Mesenchymal stem cell (in vitro differentiated cells and primary cell): Measurements from ENCODE around the gene C11orf52.

Experiments
- DNase-seq: peaks from one replicate; pipeline ENCODE4 v3.0.0-alpha.2; 2013
- H2AFZ ChIP-seq: one replicate; pipeline ENCODE4 v1.6.1; 2013; ENCODE audit warnings: low read depth, mild to moderate bottlenecking, control low read depth, inconsistent platforms, low read length, moderate library complexity
- H2AK5ac ChIP-seq: 2 replicates; pipeline ENCODE4 v1.6.1; 2013; ENCODE audit warnings: low read length, moderate library complexity, mild to moderate bottlenecking, inconsistent platforms; ENCODE audit not compliant: severe bottlenecking
- H2BK120ac ChIP-seq: one replicate; pipeline ENCODE4 v1.6.1; 2013; ENCODE audit warnings: low read depth, mild to moderate bottlenecking, inconsistent platforms, low read length, moderate library complexity
- H2BK12ac ChIP-seq, 2 experiments: one replicate each; pipeline ENCODE4 v1.6.1; 2013; ENCODE audit warnings: inconsistent platforms in 2 of 2, low read length in 2 of 2, mild to moderate bottlenecking in 2 of 2, moderate library complexity in 2 of 2, control low read depth in 1 of 2
- H2BK15ac ChIP-seq: one replicate; pipeline ENCODE4 v1.6.1; 2013; ENCODE audit warnings: mild to moderate bottlenecking, low read depth, inconsistent platforms; ENCODE audit not compliant: poor library complexity, severe bottlenecking
- H2BK5ac ChIP-seq: 2 replicates; pipeline ENCODE4 v1.6.1; 2013; ENCODE audit warnings: low read depth, mild to moderate bottlenecking, low read length, control low read depth, inconsistent platforms; ENCODE audit not compliant: poor library complexity, severe bottlenecking
- H3K14ac ChIP-seq, 2 experiments: one replicate each; pipeline ENCODE4 v1.6.1; 2013; ENCODE audit warnings: inconsistent platforms in 2 of 2, low read length in 2 of 2, control low read depth in 1 of 2, mild to moderate bottlenecking in 1 of 2, moderate library complexity in 1 of 2
- H3K18ac ChIP-seq, 2 experiments: one replicate each; pipeline ENCODE4 v1.6.1; 2013; ENCODE audit warnings: inconsistent platforms in 2 of 2, low read length in 2 of 2, control low read depth in 1 of 2, low read depth in 1 of 2, mild to moderate bottlenecking in 1 of 2
- H3K23ac ChIP-seq, 2 experiments: one replicate each; pipeline ENCODE4 v1.6.1; 2013; ENCODE audit warnings: inconsistent platforms in 2 of 2, low read length in 2 of 2, mild to moderate bottlenecking in 2 of 2, moderate library complexity in 2 of 2, control low read depth in 1 of 2
- H3K27ac ChIP-seq: 2 replicates; pipeline ENCODE4 v1.5.1; 2013; ENCODE audit warnings: mild to moderate bottlenecking, moderate library complexity, low read length, control low read depth, inconsistent platforms; ENCODE audit not compliant: poor library complexity, severe bottlenecking
- H3K27me3 ChIP-seq, 2 experiments: 2 replicates each; pipeline versions ENCODE4 v1.6.1 to v1.7.0; 2013; ENCODE audit warnings: low read length in 2 of 2, mild to moderate bottlenecking in 2 of 2, moderate library complexity in 2 of 2, control low read depth in 1 of 2, inconsistent platforms in 1 of 2; ENCODE audit not compliant: control insufficient read depth in 1 of 2, insufficient read depth in 1 of 2
- H3K36me3 ChIP-seq, 2 experiments: 2 replicates each; pipeline versions ENCODE4 v1.6.1 to v1.7.0; 2013; ENCODE audit warnings: low read length in 2 of 2, control low read depth in 1 of 2, inconsistent platforms in 1 of 2, low read depth in 1 of 2, mild to moderate bottlenecking in 1 of 2; ENCODE audit not compliant: insufficient read depth in 2 of 2, control insufficient read depth in 1 of 2
- H3K4ac ChIP-seq, 2 experiments: one replicate each; pipeline ENCODE4 v1.6.1; 2013; ENCODE audit warnings: inconsistent platforms in 2 of 2, low read length in 2 of 2, mild to moderate bottlenecking in 2 of 2, moderate library complexity in 2 of 2, control low read depth in 1 of 2, low read depth in 1 of 2
- H3K4me1 ChIP-seq: 2 replicates; pipeline ENCODE4 v1.6.1; 2013; ENCODE audit warnings: low read depth, low read length, control low read depth; ENCODE audit not compliant: control insufficient read depth, insufficient read depth
- H3K4me2 ChIP-seq: 2 replicates; pipeline ENCODE4 v1.6.1; 2013; ENCODE audit warnings: low read length, mild to moderate bottlenecking, inconsistent platforms; ENCODE audit not compliant: poor library complexity, severe bottlenecking
- H3K4me3 ChIP-seq, 2 experiments: 2 replicates each; pipeline versions ENCODE4 v1.5.1 to v1.7.0; 2013; ENCODE audit warnings: low read length in 2 of 2, mild to moderate bottlenecking in 2 of 2, control low read depth in 1 of 2, low read depth in 1 of 2; ENCODE audit not compliant: insufficient read depth in 1 of 2
- H3K79me1 ChIP-seq: replicated peaks from 2 replicates; pipeline ENCODE4 v1.6.1; 2013; ENCODE audit warnings: mild to moderate bottlenecking, control low read depth, low read length, inconsistent platforms; ENCODE audit not compliant: poor library complexity, severe bottlenecking
- H3K9ac ChIP-seq: 2 replicates; pipeline ENCODE4 v1.7.0; 2013; ENCODE audit warnings: mild to moderate bottlenecking, low read length, moderate library complexity
- H3K9me3 ChIP-seq: 2 replicates; pipeline ENCODE4 v1.7.0; 2013; ENCODE audit warnings: mild to moderate bottlenecking, low read length; ENCODE audit not compliant: control insufficient read depth
- H4K8ac ChIP-seq: one replicate; pipeline ENCODE4 v1.6.1; 2013; ENCODE audit warnings: inconsistent platforms, mild to moderate bottlenecking, low read length, moderate library complexity
- H4K91ac ChIP-seq: one replicate; pipeline ENCODE4 v1.6.1; 2013; ENCODE audit warnings: mild to moderate bottlenecking, low read length, inconsistent platforms
- WGBS: methylation state at CpG from one replicate; pipeline ENCODE4 v1.1.7; 2013; ENCODE audit warnings: mixed read lengths; 5-methylcytosine and 5-hydroxymethylcytosine counted together

C11orf52 gene

GRCh38 chr11:111917788-111918187, 925 bp upstream of the C11orf52 start:
- H2AK5ac ChIP-seq: no peak overlapping the region
- no peak for DNase-seq
- no peak overlapping the region for H3K4me2 ChIP-seq
- no peak overlapping the region for H3K4ac ChIP-seq
- H3K4me3 ChIP-seq: no peak overlapping the region
- H3K79me1 ChIP-seq: no peaks in the 10 kb centered on the region
- no peak overlapping the region for H2BK120ac ChIP-seq
- H3K27me3 ChIP-seq: no peaks in the 10 kb centered on the region
- no peak overlapping the region for H4K8ac ChIP-seq
- H3K14ac ChIP-seq: no peak overlapping the region
- 89% methylated on average over 3 of the region's 3 CpGs for WGBS
- no peak overlapping the region for H4K91ac ChIP-seq
- no peak overlapping the region for H2BK12ac ChIP-seq
- peaks cover 0 to 11% of the 10 kb centered on the region in 2 experiments for H3K36me3 ChIP-seq
- H3K23ac ChIP-seq: no peak overlapping the region
- no peak overlapping the region for H2BK15ac ChIP-seq
- H3K4me1 ChIP-seq: peaks cover 4% of the 10 kb centered on the region
- H3K9ac ChIP-seq: peak overlapping the region; percentile 8
- no peak overlapping the region for H2BK5ac ChIP-seq
- no peak overlapping the region for H2AFZ ChIP-seq
- no peak overlapping the region for H3K18ac ChIP-seq
- no peaks in the 10 kb centered on the region for H3K9me3 ChIP-seq
- H3K27ac ChIP-seq: no peak overlapping the region

DNA sequence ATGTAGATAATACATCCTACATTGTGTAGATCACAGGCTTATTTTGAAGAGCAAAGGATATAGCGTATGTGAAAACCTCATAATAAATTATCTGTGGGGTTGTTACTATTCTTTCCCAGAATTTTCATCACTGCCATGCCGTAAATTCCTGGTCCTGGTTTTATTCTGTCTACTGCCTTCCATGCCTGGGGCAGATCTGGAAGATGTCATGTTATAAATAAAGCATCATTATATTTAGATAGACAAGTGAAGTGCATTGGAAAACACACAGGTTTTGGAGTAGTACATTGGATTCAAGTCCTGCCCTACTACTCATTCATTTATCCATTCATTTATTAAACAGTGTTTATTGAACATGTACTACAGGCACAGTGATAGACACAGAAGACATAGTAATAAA, 2.2 kb downstream of the C11orf52 start:
- Histone ChIP-seq H2AK5ac (no peak overlapping the region), H3K14ac (no peak overlapping the region), H3K18ac (no peak overlapping the region), H3K79me1 (no peaks in the 10 kb centered on the region), H4K8ac (no peak overlapping the region), H2BK120ac (no peak overlapping the region), H3K36me3 (peaks cover 0 to 5% of the 10 kb centered on the region in 2 experiments), H4K91ac (no peak overlapping the region), H3K4me1 (peaks cover 6% of the 10 kb centered on the region), H3K4me3 (no peak overlapping the region), H2BK15ac (no peak overlapping the region), H3K9ac (no peak overlapping the region), H2BK5ac (no peak overlapping the region), H3K23ac (no peak overlapping the region), H3K27me3 (no peaks in the 10 kb centered on the region), H2BK12ac (no peak overlapping the region), H3K4ac (no peak overlapping the region), H3K4me2 (no peak overlapping the region), H2AFZ (no peak overlapping the region), H3K27ac (no peak overlapping the region), H3K9me3 (no peaks in the 10 kb centered on the region)
- no peak for DNase-seq
- WGBS: no CpG with 5 or more reads among the region's 2 CpGs

- 96% methylated on average over 7 of the region's 7 CpGs for WGBS
Observed at GRCh38 chr11:111921541-111922230, 3.0 kb downstream of the C11orf52 start.

GRCh38 chr11:111922803-111923202, 4.1 kb downstream of the C11orf52 start:
- Histone ChIP-seq H3K23ac (no peak overlapping the region), H2BK120ac (no peak overlapping the region), H4K8ac (no peak overlapping the region), H3K4ac (no peak overlapping the region), H3K4me3 (peak overlapping the region in 1 of 2 experiments; percentile 64), H3K9ac (peak overlapping the region; percentile 93), H3K9me3 (no peaks in the 10 kb centered on the region), H4K91ac (no peak overlapping the region), H3K27ac (no peak overlapping the region), H2BK12ac (no peak overlapping the region), H3K27me3 (no peaks in the 10 kb centered on the region), H2BK5ac (no peak overlapping the region), H2BK15ac (no peak overlapping the region), H3K79me1 (no peaks in the 10 kb centered on the region), H3K4me2 (no peak overlapping the region), H3K18ac (no peak overlapping the region), H2AFZ (no peak overlapping the region), H2AK5ac (no peak overlapping the region), H3K36me3 (no peaks in the 10 kb centered on the region), H3K4me1 (peaks cover 16% of the 10 kb centered on the region), H3K14ac (no peak overlapping the region)
- WGBS: 35% methylated on average over 2 of the region's 2 CpGs
- peak; percentile 81 for DNase-seq

More at GRCh38 chr11:111921541-111922230, 3.0 kb downstream of the C11orf52 start:
- Histone ChIP-seq H4K8ac (no peak overlapping the region), H2BK5ac (no peak overlapping the region), H3K14ac (no peak overlapping the region), H3K23ac (no peak overlapping the region), H3K79me1 (no peaks in the 10 kb centered on the region), H3K4me1 (peaks cover 13% of the 10 kb centered on the region), H3K36me3 (no peaks in the 10 kb centered on the region), H2BK15ac (no peak overlapping the region), H3K9me3 (no peaks in the 10 kb centered on the region), H2AFZ (no peak overlapping the region), H3K9ac (peak overlapping the region; percentile 93), H2BK12ac (no peak overlapping the region), H2BK120ac (no peak overlapping the region), H3K4me3 (no peak overlapping the region), H2AK5ac (no peak overlapping the region), H3K18ac (no peak overlapping the region), H3K27me3 (no peaks in the 10 kb centered on the region), H4K91ac (no peak overlapping the region), H3K4me2 (no peak overlapping the region), H3K27ac (no peak overlapping the region), H3K4ac (peak overlapping the region in 1 of 2 experiments; percentile 33)
- DNase-seq: no peak
